ENCODE measurements around the gene RAD51B.

DNA sequence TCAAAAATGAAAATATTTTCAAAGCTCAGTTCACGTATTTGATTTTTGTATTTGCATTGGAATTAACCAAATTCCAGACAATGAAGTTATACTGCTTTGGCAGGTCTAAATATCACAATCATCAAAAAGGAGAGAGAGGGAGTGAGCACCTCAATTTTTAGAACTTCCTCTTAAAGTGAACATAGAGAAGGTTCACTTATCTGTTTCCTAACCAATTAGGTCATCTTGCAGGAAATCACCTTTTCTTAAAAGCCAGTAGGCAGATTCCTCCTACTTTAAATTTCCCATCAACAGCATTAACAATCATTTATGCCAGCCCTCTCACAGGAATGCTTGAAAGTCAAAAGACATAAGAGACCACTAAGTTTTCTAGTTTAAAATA, 584.6 kb downstream of the RAD51B start:
- no peak for TF ChIP-seq POLR2A (IDR thresholded peaks at IDR 0.05)
- TF ChIP-seq, protein P1, sequence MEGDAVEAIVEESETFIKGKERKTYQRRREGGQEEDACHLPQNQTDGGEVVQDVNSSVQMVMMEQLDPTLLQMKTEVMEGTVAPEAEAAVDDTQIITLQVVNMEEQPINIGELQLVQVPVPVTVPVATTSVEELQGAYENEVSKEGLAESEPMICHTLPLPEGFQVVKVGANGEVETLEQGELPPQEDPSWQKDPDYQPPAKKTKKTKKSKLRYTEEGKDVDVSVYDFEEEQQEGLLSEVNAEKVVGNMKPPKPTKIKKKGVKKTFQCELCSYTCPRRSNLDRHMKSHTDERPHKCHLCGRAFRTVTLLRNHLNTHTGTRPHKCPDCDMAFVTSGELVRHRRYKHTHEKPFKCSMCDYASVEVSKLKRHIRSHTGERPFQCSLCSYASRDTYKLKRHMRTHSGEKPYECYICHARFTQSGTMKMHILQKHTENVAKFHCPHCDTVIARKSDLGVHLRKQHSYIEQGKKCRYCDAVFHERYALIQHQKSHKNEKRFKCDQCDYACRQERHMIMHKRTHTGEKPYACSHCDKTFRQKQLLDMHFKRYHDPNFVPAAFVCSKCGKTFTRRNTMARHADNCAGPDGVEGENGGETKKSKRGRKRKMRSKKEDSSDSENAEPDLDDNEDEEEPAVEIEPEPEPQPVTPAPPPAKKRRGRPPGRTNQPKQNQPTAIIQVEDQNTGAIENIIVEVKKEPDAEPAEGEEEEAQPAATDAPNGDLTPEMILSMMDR (IDR thresholded peaks at IDR 0.05), result no peak
- no peak for TF ChIP-seq EP300 (IDR thresholded peaks at IDR 0.05)
- TF ChIP-seq POLR2AphosphoS5 (IDR thresholded peaks at IDR 0.05), result no peak
